Fibroblast of the conjunctiva (primary cell): ENCODE data around the gene ASB5.
"Not testable (repeated sequence)": the region's sequence is repeated elsewhere in the genome, so short reads cannot be mapped to it uniquely, and the experiment has no call there.

Source experiments
- DNase-seq: peaks from one replicate; pipeline ENCODE4 v3.0.0-alpha.2; 2010; ENCODE audit warnings: low read depth

ASB5 gene

DNA sequence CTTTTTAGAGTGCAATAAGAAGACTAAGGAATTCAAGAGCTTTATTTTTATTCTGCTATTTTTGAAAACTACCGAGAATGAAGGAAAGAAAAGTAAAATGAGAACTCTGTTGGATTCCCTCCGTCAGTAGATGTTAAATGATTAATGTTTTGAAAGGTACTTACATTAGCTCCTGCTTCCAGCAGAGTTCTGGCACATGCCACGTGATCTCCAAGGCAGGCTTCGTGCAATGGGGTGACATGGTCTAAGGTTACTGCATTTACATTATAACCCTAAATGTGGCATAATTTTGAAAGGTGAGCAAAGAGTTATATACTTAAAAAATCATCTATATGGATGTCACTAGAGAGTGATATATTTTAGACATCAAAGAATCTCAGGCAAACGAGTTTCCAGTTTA, 46.9 kb downstream of the ASB5 start:
- DNase-seq = no peak

DNA sequence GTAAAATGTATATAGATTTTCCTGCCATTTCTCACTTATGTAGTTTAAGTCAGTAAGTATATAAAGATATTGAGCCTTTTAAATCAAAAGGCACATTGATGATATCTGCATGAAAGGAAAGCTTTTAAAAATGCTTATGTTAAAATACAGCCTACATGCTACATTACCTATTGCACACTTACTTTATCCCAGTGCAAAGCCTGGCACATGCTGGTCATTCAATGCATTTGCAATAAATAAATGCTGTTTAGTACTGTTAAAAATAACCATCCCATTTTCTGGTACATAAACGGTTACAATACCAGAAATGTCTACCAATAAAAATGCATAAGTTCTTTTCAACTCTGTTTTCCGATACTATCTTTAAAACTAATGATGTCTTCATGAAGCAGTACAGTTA, 51.5 kb downstream of the ASB5 start:
- no peak for DNase-seq

DNA sequence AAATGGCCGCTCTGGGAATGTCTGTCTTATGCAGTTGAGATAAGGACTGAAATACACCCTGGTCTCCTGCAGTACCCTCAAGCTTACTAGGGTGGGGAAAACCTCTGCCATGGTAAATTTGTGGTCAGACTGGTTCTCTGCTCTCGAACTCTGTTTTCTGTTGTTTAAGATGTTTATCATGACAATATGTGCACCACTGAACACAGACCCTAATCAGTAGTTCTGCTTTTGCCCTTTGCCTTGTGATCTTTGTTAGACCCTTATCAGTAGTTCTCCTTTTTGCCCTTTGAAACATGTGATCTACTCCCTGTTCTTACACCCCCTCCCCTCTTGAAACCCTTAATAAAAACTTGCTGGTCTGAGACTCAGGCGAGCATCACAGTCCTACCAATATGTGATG, 56.7 kb downstream of the ASB5 start:
- not testable (repeated sequence) for DNase-seq

DNA sequence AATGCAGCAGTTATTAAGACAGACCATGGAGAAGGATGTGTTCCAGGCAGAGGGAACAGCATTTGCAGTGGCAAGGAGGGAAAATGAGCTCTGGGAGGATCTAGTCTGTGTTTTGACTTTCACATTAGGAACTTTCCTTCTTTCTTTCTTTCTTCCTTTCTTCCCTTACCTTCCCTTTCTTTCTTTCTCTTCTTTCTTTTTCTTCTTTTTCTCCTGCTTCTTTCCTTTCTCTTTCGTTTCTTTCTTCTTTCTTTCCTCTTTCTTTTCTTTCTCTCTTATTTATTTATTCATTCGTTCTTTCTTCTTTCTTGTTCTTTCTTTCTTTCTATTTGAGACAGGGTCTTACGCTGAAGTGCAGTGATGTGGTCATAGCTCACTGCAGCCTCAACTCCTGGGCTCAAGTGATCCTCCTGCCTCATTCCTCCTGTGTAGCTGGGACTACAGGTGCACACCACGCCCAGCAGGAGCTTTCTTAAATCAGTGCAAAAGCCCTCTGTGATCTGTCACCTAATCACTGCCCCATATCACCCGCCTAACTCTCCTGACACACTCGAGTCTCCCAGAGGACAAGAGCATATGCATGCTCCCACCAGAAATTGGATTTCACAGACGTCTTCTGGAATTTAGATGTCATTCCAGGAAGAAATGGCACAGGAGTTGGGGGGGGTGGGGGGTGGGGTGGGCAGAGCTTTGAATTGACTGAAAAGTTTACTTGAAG, 58.3 kb downstream of the ASB5 start:
- DNase-seq = no peak

DNA sequence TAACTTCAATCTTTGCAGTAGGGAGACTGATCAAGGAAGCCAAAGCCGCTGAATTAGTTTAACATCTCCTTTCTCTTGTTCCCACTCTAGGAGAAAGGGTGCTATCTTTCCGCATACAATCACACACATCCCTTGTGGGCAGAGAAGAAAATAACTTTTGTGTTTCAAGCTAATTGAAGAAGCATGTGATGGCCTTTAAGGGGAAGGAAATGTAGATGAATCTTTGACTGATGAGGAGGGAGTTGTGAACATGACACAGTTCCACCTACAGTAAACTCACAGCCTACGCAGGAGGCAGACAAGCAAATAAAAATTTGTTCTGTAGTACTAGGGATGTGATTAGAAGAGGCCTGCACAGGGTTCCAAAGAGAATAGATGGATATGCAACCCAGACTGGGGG, 58.9 kb downstream of the ASB5 start:
- no peak for DNase-seq

DNA sequence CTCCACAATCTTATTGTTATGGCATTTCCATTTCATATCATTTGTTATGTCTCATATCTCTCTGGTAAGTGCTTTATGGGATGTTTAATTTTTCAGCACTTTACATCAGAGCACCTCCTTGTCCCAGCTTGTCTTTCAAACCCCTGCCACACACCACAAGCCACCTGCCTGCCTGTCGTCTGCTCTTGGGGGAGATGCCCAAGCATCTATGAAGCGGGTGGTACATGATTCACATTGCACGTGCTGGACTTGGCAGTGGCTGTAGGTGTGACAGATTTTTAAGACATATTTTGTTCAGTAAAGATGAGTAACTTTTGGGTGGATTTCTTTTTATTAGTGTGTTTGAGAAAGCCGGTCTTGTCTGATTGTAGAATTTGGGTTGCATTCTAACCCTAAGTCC, 59.5 kb downstream of the ASB5 start:
- DNase-seq = no peak

DNA sequence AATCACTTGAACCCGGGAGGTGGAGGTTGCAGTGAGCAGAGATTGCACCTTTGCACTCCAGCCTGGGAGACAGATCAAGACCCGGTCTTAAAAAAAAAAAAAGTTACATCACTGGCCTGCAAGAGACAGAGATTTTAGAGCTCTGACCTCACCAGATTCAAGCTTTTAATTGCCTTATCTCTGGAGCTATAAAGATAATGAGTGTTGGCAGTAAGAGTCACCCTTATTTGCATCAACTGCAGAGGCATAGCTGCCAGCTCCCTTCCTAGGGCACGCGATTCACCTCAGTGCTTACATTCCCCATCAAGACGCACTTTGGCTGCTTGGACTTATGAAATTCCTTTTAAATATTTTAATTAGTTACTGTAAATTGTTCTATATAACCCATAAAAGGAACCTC, 61.2 kb downstream of the ASB5 start:
- DNase-seq = no peak

DNA sequence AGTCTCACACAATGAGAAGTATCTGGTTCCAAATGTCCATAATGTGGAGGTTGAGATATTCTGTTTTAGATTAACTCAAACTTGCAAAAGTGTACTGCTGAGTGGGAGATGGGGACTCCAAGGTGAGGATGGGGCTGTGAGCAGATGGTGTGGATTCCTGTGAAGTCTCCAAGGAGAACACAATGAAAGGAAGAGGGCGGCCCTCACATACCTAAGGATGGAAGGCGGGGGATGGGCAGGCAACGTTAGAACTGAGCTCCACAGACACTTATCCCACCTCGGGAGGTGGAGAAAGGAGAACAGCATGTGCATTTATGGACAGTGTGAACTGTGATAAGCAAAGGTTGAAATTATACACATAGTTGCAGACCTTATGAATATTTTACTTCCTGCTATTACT, 63.7 kb downstream of the ASB5 start:
- DNase-seq = no peak

DNA sequence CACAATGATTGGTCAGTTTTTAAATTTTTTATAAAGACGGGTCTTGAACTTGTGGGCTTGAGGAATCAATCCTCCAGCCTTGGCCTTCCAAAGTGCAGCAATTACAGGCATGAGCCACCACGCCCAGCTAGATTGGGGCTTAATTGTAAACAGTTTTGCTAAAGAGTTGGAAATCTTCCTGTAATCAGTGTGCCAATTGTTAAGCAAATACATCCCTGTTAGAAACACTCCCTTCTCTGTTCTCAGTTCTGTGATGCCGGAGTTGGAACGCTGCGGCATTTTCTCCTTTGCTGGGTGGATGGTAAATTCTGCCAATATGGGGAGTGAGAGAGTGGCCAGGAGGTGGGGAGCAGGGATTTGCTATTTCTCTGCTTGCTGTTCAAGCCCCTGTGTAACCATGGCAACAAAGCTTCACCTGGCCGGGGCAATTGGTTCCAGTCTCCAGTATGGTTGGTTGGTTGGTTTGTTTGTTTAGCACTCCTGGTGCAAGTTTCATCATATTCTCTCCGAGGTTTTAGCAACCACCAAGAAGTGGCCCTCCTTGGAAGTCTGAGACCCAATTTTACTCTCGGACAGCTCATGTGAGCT, 70.6 kb downstream of the ASB5 start:
- DNase-seq = no peak

DNA sequence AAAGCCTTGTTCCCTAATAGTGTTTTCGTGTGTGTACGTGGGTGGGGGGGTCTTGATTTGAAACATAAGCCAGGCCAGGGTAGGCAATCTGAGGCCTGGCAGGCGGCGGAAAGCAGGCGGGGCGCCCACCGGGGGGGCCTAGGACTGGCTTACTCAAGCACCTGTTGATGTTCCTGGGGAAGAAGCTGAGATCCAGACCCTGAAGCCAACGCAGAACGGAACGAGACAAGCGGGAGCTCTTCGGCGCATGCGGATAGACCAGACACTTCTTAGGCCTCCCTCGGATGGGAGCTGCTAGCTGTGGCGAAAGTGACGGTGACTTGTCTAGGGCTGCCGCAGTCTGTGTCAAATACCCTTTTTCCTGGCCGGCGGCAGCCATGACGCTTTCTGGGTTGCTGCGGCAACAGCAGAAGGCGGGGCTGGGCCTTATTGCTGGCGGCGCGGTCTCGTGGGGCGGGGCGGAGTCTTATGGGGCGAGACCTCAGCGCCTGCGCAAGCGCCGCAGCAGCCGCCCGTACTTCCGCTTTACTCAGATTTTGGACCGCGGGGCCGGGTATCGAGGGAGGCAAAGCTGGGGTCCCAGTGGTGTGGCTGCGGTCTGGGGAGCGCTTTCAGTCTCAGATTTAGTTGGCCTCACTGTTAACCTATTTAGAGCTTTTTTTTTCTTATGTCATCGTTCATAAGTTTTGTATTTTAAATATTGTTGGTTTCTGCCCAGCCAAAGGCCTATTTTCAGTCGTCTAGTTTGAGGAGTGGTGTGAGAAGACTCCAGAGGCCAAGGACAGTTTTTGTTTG, 73.6 kb downstream of the ASB5 start, which contains the start of gene SPATA4:
Gene SPATA4 (minus strand): TSS at position 402 of the 795 bp plus-strand sequence. CDS start 23 bp downstream, at position 379.
- peak; percentile 86 for DNase-seq

DNA sequence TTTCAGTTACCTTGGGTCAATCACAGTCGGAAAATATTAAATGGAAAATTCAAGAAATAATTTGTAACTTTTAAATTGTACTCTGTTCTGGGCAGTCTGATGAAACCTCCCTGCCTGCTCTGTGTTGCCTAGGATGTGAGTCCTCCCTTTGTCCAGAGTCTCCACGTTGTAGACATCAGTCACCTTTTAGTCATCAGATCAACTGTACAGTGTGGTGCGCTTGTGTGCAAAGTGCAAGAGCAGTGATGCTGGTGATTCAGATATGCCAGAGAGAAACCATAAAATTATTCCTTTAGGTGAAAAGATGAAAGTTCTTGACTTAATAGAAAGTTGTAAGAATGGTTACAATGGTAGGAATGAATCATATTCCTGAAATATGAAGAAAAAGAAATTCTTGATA, 75.1 kb downstream of the ASB5 start:
- no peak for DNase-seq

DNA sequence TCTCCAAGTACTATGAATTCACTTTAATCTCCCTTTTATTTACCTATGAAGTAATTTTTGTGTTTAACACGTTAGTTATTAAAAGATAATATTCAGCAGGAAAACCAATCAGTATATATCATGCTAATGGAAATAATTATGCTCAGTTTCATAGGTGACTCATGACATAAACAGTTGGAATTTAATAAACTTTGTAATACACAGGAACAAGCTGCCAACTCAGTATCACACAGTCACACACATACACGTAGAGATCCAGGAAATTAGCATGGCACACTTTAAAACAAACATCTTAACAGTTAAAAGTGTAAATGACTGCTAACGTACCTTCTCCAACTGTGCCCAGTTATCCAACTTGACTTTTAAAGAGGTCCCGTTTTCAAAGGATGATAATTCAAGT, 75.9 kb downstream of the ASB5 start:
- no peak for DNase-seq

DNA sequence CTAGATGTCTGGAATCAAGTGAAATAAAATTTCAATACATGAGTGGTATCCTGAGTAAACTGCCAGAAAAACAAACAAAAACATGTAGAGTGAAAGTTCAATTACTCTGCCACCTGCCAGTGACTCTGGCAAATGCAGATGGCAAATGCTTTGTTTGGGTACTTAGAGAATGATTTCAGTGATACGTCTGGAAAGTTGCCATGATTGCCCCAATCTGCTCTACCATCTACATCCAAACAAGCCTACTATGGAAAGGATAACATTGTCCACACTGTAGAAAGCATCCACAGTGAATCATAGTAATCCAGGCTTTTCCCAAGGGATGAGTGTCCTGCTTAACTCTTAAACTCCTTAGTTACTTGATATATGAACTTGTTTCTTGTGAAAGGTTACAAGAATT, 77.0 kb downstream of the ASB5 start:
- DNase-seq = no peak

DNA sequence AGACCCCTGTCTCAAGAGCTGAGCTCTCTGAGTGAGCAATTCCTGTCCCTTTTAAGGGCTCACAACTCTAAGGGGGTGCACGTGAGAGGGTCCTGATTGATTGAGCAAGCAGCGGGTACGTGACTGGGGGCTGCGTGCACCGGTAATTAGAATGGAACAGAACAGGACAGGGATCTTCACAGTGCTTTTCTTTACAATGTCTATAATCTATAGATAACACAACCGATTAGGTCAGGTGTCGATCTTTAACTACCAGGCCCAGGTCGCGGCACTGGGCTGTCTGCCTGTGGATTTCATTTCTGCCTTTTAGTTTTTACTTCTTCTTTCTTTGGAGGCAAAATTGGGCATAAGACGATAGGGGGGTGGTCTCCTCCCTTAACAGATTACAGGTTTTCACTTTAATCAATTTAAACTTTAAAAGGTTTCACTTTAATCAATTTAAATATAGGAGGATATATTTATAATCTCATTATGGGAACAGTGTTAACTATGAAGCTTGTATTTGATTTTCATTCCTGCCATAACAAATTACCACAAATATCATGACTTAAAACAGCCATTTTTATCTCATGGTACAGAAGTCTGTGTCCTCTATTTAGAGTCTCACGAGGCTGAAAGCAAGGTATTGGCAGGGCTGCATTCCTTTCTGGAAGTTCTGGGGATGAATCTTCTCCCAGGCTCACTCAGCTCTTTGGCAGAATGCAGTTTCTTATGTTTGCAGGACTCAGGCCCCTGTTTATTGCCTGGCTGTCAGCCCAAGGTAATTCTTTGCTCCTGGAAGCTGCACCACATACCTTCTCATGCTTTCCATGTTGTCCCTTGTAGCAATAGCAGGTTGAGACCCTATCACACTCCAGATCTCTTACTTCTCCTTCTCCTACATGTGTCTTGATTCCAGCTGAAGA, 78.9 kb downstream of the ASB5 start:
- DNase-seq = no peak

DNA sequence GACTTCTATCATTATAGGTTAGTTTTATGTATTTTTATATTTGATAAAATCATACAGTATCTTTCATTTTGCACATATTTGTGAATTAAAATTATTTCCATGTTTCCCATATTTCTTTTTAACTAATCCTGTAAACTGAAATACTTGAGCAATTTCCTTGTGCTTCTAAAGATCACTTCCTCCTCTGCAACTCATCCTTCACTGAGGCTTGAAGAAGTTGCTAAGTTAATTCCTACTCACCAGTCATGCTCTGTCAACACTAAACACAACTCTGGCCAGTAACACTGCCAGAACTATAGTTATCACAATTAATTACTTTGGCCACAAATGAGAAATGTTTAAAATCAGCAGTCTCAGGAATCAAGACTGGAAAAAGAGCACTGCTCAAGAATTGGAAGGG, 80.4 kb downstream of the ASB5 start:
- DNase-seq = no peak

DNA sequence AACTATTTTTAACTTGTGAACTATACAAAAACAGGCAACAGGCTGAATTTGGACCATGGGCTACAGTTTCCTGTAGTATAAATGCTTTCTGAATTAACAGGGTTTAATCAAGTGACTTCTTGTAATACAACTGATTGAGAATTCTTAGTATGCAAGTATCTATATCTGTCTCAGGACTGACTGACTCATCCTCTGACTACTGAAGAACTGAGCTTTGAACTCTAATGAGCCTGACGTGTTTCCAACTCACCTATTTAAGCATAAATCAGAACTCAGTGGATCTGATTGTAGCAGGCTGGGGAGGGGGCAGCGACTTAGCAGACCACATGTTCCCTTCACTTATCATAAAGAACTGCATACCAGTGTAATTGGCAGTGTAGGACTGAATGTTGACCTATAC, 81.4 kb downstream of the ASB5 start:
- DNase-seq = no peak

DNA sequence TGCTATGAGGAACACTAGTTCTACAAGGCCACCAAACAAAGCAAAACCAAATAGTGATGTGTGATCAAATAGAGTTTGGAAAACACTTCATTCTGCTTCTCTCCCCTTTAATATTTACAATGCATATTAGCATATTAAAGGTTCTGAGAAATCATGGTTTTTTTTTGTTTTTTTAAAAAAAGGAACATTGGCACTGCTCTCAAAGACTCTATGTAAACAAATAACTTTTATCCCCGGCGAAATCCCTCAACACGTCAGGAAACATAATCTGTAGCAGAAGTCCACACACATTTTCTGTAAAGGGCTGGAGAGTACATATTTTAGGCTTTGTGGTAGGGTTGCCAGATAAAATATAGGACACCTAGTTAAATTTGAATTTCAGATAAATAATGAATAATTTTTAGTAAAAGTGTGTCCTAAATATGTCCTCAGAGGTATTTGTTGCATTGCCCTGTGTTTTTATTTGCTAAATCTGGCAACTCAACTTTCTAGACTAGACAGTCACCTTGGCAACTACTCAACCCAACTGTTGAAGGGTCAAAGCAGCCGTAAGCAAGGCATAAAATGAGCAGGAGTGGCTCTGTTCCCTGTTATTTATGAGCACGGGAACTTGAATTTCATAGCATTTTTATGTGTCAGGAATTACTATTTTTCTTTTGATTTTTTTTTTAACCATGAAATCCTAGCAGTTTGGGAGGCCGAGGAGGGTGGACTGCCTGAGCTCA, 82.2 kb downstream of the ASB5 start:
- no peak for DNase-seq

DNA sequence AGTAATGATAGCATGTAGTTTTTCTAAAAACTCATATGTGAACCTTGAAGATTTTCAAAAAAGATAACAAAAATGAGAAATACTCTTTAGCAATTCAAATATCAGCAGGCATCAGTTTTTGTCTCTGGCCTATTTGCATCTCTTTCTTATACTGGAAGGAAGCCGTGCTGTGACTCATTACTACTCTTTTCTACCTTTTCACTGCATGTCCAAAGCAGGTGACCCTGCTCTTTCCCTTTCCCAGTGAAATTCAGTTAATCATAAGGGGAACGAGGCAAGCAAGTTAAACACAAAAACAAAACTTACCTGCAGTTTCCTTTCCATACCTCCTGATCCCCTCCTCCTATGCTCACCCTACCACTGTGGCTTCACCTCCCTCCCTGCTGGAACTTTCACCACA, 83.0 kb downstream of the ASB5 start:
- DNase-seq = no peak

DNA sequence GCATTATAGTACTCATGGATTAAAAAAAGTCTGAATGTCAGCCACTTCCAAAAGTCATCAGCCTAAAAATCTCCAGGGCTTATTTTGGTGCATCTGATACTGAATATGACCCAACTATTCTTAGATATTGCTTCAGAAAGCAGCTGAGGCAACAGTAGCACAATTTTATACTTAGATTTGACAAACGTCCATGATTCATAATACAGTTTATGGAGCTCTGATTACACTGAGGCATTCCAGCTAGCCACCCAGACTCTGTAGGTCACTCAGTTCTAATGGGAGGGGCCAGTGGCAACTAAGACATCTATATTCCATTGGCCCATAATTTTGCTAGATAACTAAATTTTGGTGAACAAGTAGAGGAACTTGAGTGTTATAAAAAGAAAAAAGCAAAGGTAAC, 84.0 kb downstream of the ASB5 start:
- DNase-seq = peak; percentile 63
